ENCODE results near the gene PLEKHJ1.
"Not testable (repeated sequence)": the region's sequence is repeated elsewhere in the genome, so short reads cannot be mapped to it uniquely, and the experiment has no call there.

Gene PLEKHJ1

GRCh38 chr19:2217591-2217990 lies 18.5 kb downstream of the PLEKHJ1 start:
- no peak for DNase-seq

GRCh38 chr19:2216361-2217225 lies 19.5 kb downstream of the PLEKHJ1 start:
- no peak for DNase-seq

- no peak for DNase-seq
Observed at GRCh38 chr19:2215281-2215751, 20.8 kb downstream of the PLEKHJ1 start.

GRCh38 chr19:2214251-2214650 lies 21.9 kb downstream of the PLEKHJ1 start:
- DNase-seq, result no peak

- no peak for DNase-seq
Observed at GRCh38 chr19:2213799-2214198, 22.3 kb downstream of the PLEKHJ1 start.

GRCh38 chr19:2212861-2213711 lies 23.0 kb downstream of the PLEKHJ1 start:
- no peak for DNase-seq

- no peak for DNase-seq
Observed at GRCh38 chr19:2210987-2211740, 25.0 kb downstream of the PLEKHJ1 start.

- no peak for DNase-seq
Observed at GRCh38 chr19:2210206-2210605, 25.9 kb downstream of the PLEKHJ1 start.

- DNase-seq, result no peak
Observed at GRCh38 chr19:2209408-2209807, 26.7 kb downstream of the PLEKHJ1 start.

- DNase-seq, result no peak
Observed at GRCh38 chr19:2208975-2209374, 27.2 kb downstream of the PLEKHJ1 start.

- DNase-seq, result no peak
Observed at GRCh38 chr19:2207991-2208860, 27.9 kb downstream of the PLEKHJ1 start.

GRCh38 chr19:2207008-2207407 lies 29.1 kb downstream of the PLEKHJ1 start:
- no peak for DNase-seq

- no peak for DNase-seq
Observed at GRCh38 chr19:2202366-2202765, 33.8 kb downstream of the PLEKHJ1 start.

- no peak for DNase-seq
Observed at GRCh38 chr19:2201473-2202148, 34.5 kb downstream of the PLEKHJ1 start.

- DNase-seq, result not testable (repeated sequence)
Observed at GRCh38 chr19:2200624-2201294, 35.4 kb downstream of the PLEKHJ1 start.

- no peak for DNase-seq
Observed at GRCh38 chr19:2199861-2200623, 36.1 kb downstream of the PLEKHJ1 start.

GRCh38 chr19:2199215-2199614 lies 36.9 kb downstream of the PLEKHJ1 start:
- DNase-seq, result no peak

- DNase-seq, result no peak
Observed at GRCh38 chr19:2198317-2198716, 37.8 kb downstream of the PLEKHJ1 start.

- DNase-seq, result no peak
Observed at GRCh38 chr19:2197270-2197669, 38.9 kb downstream of the PLEKHJ1 start.

GRCh38 chr19:2195914-2196313 lies 40.2 kb downstream of the PLEKHJ1 start:
- no peak for DNase-seq

Data from effector CD4-positive, alpha-beta T cell (primary cell).